Stimulated activated naive B cell treated with anti-CD40 and anti-IgM and Interleukin-4, amounts not matched to agents 10 μg/mL and 1 μg/mL and 100 μg/mL, for 72 hours (primary cell): ENCODE measurements around the gene CD4.

Experiments
- ATAC-seq, 2 donors: fragments of 150-1000 bp; cut with Tn5 transposase; replicated peaks; 2 replicates each; pipeline ENCODE4 v1.10.0; 2021; ENCODE audit warnings: moderate library complexity in 1 of 2
- DNase-seq: peaks from one replicate; pipeline ENCODE4 v3.0.0; 2021
- H3K27ac Mint-ChIP-seq: one replicate; pipeline ENCODE4 v1.8.0; 2022; ENCODE audit warnings: mild to moderate bottlenecking, mixed read lengths
- H3K27me3 Mint-ChIP-seq, 2 donors: one replicate each; pipeline ENCODE4 v1.8.0; 2022; ENCODE audit warnings: mixed read lengths in 2 of 2
- H3K36me3 Mint-ChIP-seq, 2 donors: one replicate each; pipeline ENCODE4 v1.8.0; 2022; ENCODE audit warnings: mixed read lengths in 2 of 2, mild to moderate bottlenecking in 1 of 2
- H3K4me1 Mint-ChIP-seq, 2 donors: one replicate each; pipeline ENCODE4 v1.8.0; 2022; ENCODE audit warnings: mixed read lengths in 2 of 2, mild to moderate bottlenecking in 1 of 2
- H3K4me3 Mint-ChIP-seq, 2 donors: one replicate each; pipeline ENCODE4 v1.8.0; 2022; ENCODE audit warnings: mild to moderate bottlenecking in 2 of 2, mixed read lengths in 2 of 2, moderate library complexity in 1 of 2
- H3K9me3 Mint-ChIP-seq, 2 donors: one replicate each; pipeline ENCODE4 v1.8.0; 2022; ENCODE audit warnings: mixed read lengths in 2 of 2, mild to moderate bottlenecking in 1 of 2

CD4 gene

DNA sequence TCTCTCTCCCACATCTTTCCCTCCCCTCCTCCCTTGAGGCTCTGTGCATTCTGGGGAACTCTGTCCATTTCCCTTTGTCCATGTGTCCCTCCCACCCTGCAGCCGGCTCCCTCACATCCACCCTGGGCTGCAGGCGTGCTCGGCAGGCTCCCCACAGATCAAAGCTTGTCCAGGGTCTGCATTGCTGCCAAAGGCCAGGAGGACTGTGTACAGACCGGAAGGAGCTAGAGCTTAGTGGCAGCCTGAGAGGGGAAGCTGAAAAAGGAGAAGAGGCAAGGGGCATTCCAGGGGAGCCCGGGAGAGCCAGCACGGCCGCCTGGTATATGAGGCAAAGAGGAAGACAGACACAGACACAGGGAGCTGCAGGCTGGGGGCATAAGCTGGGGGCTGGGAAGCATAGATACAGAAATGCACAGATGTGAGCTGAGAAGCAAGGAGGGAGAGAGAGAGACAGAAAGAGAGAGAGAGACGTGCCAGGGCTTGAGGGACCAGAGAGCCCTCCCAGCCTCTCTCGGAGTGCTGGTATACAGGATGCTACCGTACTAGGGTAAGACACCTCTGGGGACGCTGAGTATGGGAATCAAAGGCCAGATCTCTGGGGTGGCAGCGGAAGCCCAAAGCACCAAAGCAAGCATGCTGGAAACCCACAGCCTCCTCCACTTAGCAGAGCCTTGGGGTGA, 3.3 kb downstream of the CD4 start:
- Mint-ChIP-seq H3K4me1 (peaks cover 25 to 29% of the 10 kb centered on the region in 2 donors), H3K27ac (peak overlapping the region; percentile 84), H3K9me3 (no peaks in the 10 kb centered on the region), H3K4me3 (peak overlapping the region; percentile 15 to 70), H3K27me3 (peaks cover 41 to 47% of the 10 kb centered on the region in 2 donors), H3K36me3 (no peaks in the 10 kb centered on the region)
- ATAC-seq (peak; percentile 80 to 92), DNase-seq (peak; percentile 31)

GRCh38 chr12:6795088-6795487, 5.8 kb downstream of the CD4 start:
- Mint-ChIP-seq H3K4me3 (no peak overlapping the region), H3K36me3 (no peaks in the 10 kb centered on the region), H3K27me3 (peaks cover 49 to 50% of the 10 kb centered on the region in 2 donors), H3K4me1 (peaks cover 18 to 22% of the 10 kb centered on the region in 2 donors), H3K9me3 (no peaks in the 10 kb centered on the region), H3K27ac (no peak overlapping the region)
- ATAC-seq, result no peak
- no peak for DNase-seq

DNA sequence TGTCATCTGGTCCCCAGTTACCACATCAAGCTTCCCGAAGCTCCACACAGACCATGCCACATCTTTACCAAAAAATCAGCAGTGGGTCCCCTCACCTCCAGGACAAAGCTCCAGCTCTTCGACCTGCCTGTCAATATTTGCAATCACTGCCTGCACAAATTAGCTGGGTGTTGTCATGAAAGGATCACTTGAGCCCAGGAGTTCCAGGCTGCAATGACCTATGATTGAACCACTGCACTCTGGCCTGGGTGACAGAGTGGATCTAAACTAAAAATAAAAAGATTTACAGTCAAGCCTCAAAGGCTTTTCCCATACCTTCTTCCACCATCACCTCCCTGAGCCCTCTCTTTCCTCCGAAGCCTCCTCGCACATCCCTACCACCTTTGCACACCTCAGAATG, 7.2 kb downstream of the CD4 start:
- DNase-seq (no peak), ATAC-seq (no peak)
- Mint-ChIP-seq H3K9me3 (no peaks in the 10 kb centered on the region), H3K36me3 (no peaks in the 10 kb centered on the region), H3K4me1 (peaks cover 18 to 21% of the 10 kb centered on the region in 2 donors), H3K27ac (no peak overlapping the region), H3K4me3 (no peak overlapping the region), H3K27me3 (peaks cover 49 to 50% of the 10 kb centered on the region in 2 donors)

GRCh38 chr12:6799147-6799546, 9.8 kb downstream of the CD4 start:
- no peak for ATAC-seq
- Mint-ChIP-seq H3K4me3 (no peak overlapping the region), H3K27me3 (peaks cover 45 to 58% of the 10 kb centered on the region in 2 donors), H3K4me1 (no peaks in the 10 kb centered on the region), H3K9me3 (no peaks in the 10 kb centered on the region), H3K36me3 (no peaks in the 10 kb centered on the region), H3K27ac (no peak overlapping the region)
- DNase-seq, result no peak

DNA sequence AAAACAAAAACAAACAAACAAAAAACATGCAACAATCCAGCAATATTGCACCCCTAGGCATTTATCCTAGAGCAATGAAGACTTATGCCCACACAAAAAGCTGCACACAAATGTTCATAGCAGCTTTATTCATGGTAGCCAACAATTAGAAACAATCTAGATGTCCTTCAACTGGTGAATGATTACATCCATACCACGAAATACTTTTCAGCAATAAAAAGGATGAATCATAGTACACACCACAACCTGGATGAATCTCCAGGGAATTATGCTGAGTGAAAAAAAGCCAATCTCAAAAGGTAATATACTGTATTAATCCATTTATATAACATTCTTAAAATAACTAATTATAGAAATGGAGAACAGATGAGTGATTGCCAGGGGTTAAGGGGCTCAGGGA, 17.8 kb downstream of the CD4 start:
- no peak for ATAC-seq
- Mint-ChIP-seq H3K4me3 (no peak overlapping the region), H3K9me3 (no peaks in the 10 kb centered on the region), H3K36me3 (no peaks in the 10 kb centered on the region), H3K4me1 (peaks cover 10 to 14% of the 10 kb centered on the region in 2 donors), H3K27ac (no peak overlapping the region), H3K27me3 (peaks cover 10 to 31% of the 10 kb centered on the region in 2 donors)
- DNase-seq, result no peak

GRCh38 chr12:6809056-6809455, 19.7 kb downstream of the CD4 start:
- no peak for ATAC-seq
- no peaks in the 10 kb centered on the region for H3K9me3 Mint-ChIP-seq

DNA sequence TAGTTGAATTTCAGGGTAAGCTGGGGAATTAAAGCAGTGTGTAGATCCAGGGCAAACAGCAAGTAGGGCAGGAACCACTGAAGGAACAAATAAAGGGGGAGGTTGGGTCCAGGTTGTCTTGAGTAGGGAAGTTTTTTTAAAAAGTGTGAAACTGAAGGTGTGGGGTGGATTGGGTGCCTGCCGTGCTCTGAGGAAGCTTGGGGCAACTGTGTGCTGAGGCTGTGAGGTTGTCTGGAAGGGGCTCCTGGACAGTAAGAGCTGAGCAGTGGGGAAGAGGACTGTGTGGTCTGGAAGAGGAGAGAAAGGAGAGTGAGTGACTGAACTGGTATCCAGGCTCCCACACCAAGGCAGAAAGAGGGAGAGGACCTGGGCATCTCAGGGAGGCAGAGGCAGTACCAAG, 21.4 kb downstream of the CD4 start:
- peak overlapping the region; percentile 11 for H3K27ac Mint-ChIP-seq

More at GRCh38 chr12:6809056-6809455, 19.7 kb downstream of the CD4 start:
- no peak overlapping the region for H3K4me3 Mint-ChIP-seq
- no peak for DNase-seq
- H3K4me1 Mint-ChIP-seq, result peaks cover 17 to 22% of the 10 kb centered on the region in 2 donors
- H3K36me3 Mint-ChIP-seq, result no peaks in the 10 kb centered on the region
- H3K27me3 Mint-ChIP-seq, result peaks cover 13 to 31% of the 10 kb centered on the region in 2 donors
- no peak overlapping the region for H3K27ac Mint-ChIP-seq

DNA sequence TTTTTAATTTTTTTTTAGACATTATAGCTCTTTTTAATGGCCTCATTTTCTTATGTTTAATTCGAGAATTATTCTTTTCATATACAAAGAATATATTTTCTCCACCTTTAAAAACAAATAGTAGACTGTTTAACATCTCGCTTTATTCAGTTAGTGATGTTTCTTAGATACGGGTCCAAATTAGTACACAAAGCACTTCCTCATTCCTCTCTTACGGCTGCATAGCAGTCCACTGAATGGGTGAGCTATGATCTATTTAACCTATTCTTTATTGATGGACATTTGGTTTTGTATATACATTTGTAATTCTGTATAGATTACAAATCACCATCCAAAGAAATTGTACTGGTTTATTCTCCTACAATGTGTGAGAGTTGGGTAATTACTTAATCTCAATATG, 24.0 kb downstream of the CD4 start:
- ATAC-seq, result no peak
- peaks cover 28 to 45% of the 10 kb centered on the region in 2 donors for H3K27me3 Mint-ChIP-seq

More for the DNA sequence above, 21.4 kb downstream of the CD4 start:
- Mint-ChIP-seq H3K4me3 (no peak overlapping the region), H3K9me3 (no peaks in the 10 kb centered on the region), H3K36me3 (no peaks in the 10 kb centered on the region), H3K4me1 (peaks cover 17 to 22% of the 10 kb centered on the region in 2 donors), H3K27me3 (peaks cover 20 to 43% of the 10 kb centered on the region in 2 donors)
- DNase-seq (no peak), ATAC-seq (no peak)

DNA sequence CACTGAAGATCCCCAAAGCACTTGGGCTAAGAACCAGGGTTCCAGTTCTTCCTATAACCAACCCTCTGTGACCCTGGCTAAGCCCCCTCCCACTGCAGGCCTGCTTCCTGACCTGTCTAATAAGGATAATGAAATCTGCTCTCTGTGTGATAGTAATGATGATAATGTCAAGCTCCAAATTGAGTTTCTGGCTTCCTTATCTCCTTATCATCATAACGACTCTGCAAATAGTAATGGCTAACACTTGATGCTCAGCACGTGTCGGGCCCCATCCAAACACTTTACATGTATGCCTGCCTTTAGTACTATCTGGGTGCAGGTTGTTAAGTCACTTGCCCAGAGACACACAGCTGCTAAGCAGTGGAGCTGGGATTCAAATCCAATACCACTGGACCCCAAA, 27.3 kb downstream of the CD4 start:
- ATAC-seq (no peak), DNase-seq (no peak)
- Mint-ChIP-seq H3K9me3 (no peaks in the 10 kb centered on the region), H3K4me1 (peaks cover 13 to 18% of the 10 kb centered on the region in 2 donors), H3K4me3 (no peak overlapping the region), H3K27me3 (peaks cover 35 to 62% of the 10 kb centered on the region in 2 donors), H3K27ac (no peak overlapping the region), H3K36me3 (peaks cover 0 to 1% of the 10 kb centered on the region in 2 donors)

More for the DNA sequence above, 24.0 kb downstream of the CD4 start:
- H3K36me3 Mint-ChIP-seq, result no peaks in the 10 kb centered on the region
- H3K9me3 Mint-ChIP-seq, result no peaks in the 10 kb centered on the region
- no peak overlapping the region for H3K27ac Mint-ChIP-seq
- no peak overlapping the region for H3K4me3 Mint-ChIP-seq
- H3K4me1 Mint-ChIP-seq, result peaks cover 17 to 22% of the 10 kb centered on the region in 2 donors
- no peak for DNase-seq

DNA sequence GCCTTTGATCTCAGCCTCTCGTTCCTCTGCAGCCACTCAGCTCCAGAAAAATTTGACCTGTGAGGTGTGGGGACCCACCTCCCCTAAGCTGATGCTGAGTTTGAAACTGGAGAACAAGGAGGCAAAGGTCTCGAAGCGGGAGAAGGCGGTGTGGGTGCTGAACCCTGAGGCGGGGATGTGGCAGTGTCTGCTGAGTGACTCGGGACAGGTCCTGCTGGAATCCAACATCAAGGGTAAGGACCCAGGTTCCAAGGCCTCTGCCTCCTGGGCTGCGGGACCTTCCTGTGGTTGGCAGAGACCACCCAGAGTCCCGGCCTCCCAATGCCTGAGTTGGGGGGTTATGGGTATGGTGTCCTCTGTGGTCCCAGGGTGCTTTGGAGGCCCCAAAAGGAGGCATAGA, 27.8 kb downstream of the CD4 start:
- Mint-ChIP-seq H3K27me3 (peaks cover 38 to 66% of the 10 kb centered on the region in 2 donors), H3K36me3 (peaks cover 0 to 1% of the 10 kb centered on the region in 2 donors), H3K27ac (no peak overlapping the region), H3K9me3 (no peaks in the 10 kb centered on the region), H3K4me3 (no peak overlapping the region), H3K4me1 (peaks cover 16 to 21% of the 10 kb centered on the region in 2 donors)
- no peak for DNase-seq
- no peak for ATAC-seq

DNA sequence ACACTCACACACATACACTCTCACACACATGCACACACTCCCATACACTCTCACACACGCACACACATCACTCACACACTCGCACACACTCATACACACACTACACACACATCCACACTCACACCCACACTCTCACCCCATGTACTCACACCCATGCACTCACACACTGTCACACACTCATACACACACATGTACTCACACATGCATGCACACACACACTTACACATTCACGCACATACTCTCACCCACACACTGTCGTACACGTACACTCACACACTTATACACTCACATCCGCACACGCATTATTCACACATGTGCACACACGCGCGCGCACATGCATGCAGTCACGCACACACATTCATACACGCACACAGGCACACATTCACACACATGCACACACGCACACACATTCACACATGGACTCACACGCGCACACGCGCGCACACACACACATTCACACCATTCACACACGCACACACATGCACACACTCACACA, 28.4 kb downstream of the CD4 start:
- ATAC-seq (no peak), DNase-seq (no peak)
- Mint-ChIP-seq H3K36me3 (peaks cover 0 to 1% of the 10 kb centered on the region in 2 donors), H3K27me3 (peaks cover 44 to 72% of the 10 kb centered on the region in 2 donors), H3K9me3 (no peaks in the 10 kb centered on the region), H3K27ac (no peak overlapping the region), H3K4me3 (no peak overlapping the region), H3K4me1 (peaks cover 12 to 18% of the 10 kb centered on the region in 2 donors)

- Mint-ChIP-seq H3K36me3 (peaks cover 0 to 1% of the 10 kb centered on the region in 2 donors), H3K9me3 (no peaks in the 10 kb centered on the region), H3K4me3 (no peak overlapping the region), H3K4me1 (peaks cover 13 to 16% of the 10 kb centered on the region in 2 donors), H3K27me3 (peaks cover 49 to 77% of the 10 kb centered on the region in 2 donors), H3K27ac (no peak overlapping the region)
- DNase-seq (no peak), ATAC-seq (no peak)
Measured at GRCh38 chr12:6818222-6818621, 28.9 kb downstream of the CD4 start.

- Mint-ChIP-seq H3K27ac (no peak overlapping the region), H3K27me3 (peaks cover 53 to 81% of the 10 kb centered on the region in 2 donors), H3K4me1 (peaks cover 13 to 16% of the 10 kb centered on the region in 2 donors), H3K9me3 (no peaks in the 10 kb centered on the region), H3K4me3 (no peak overlapping the region), H3K36me3 (peaks cover 0 to 1% of the 10 kb centered on the region in 2 donors)
- DNase-seq (no peak), ATAC-seq (no peak)
Measured at GRCh38 chr12:6818645-6819044, 29.3 kb downstream of the CD4 start.

GRCh38 chr12:6819106-6820030, 30.0 kb downstream of the CD4 start:
- ATAC-seq (no peak), DNase-seq (no peak)
- H3K4me1 Mint-ChIP-seq, result peaks cover 13 to 16% of the 10 kb centered on the region in 2 donors
- peaks cover 53 to 82% of the 10 kb centered on the region in 2 donors for H3K27me3 Mint-ChIP-seq
- no peak overlapping the region for H3K27ac Mint-ChIP-seq
- peaks cover 0 to 1% of the 10 kb centered on the region in 2 donors for H3K36me3 Mint-ChIP-seq
- no peak overlapping the region for H3K4me3 Mint-ChIP-seq
- no peaks in the 10 kb centered on the region for H3K9me3 Mint-ChIP-seq
